ENCODE measurements around the gene EXOC7. TPM values are rescaled to one million over a fixed set of nuclear protein-coding genes. Genes with fewer than 3 reads are reported as not detected.
A peak's percentile ranks its signal among the peaks of the same experiment; 100 is the strongest.

EXOC7 gene
- total and polyA plus RNA-seq, 2 of the 4 experiments (the other 2 are of a cell fraction): 85.9 to 118 TPM

DNA sequence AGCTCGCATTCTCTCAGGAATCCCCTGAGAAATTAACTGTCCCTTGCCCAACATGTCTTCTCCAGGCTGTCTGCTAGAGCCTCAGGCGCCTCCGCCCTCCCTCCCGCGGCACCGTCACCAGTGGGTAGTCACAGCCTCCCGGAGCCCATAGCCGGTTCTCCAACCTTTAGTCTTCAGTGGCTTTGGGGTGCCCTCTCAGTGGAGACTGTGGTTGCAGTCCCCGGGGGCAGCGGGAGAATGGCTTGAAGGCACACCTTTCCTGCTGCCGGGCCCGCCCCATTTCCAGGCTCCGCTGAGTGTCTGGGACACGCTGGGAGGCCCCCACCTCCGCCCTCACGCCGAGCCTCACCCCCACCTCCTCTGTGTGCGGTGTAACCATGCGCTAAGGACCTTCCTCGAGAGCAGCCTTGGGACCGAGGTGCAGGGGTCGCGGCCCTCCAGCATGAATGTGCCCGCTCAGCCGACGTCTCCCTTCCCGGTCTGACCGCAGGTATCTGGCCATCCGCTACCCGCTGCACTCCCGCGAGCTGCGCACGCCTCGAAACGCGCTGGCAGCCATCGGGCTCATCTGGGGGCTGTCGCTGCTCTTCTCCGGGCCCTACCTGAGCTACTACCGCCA, 27.3 kb downstream of the EXOC7 start:
- intact Hi-C loops (cut with micrococcal nuclease) (loop anchor here (10.0 kb wide), 1 partner anchor 171 kb away; the partner anchor contains the start of gene MRPL38), in situ Hi-C loops (cut with MboI; ENCODE audit: low sequenced_read_pairs) (no loop called here), dilution Hi-C loops (cut with HindIII; ENCODE audit: low sequenced_read_pairs, unreplicated experiment) (no loop called here)
- BruUV-seq (replicated peaks): no TSS peak
- Histone ChIP-seq H2AK5ac (ENCODE audit: low read depth, low read length) (no peak overlapping the region), H2AK9ac (replicated peaks; ENCODE audit: low read depth, low read length, poor library complexity) (no peak overlapping the region), H3K27me3 (ENCODE audit: control insufficient read depth, insufficient read depth, low read length) (peaks cover 66% of the 10 kb centered on the region), H4K20me1 (ENCODE audit: insufficient read depth, low read length) (peaks cover 14% of the 10 kb centered on the region), H3K56ac (ENCODE audit: extremely low read depth, insufficient read depth, low read length) (no peak overlapping the region), H3K9ac (ENCODE audit: low read depth, low read length) (no peak overlapping the region), H3K36me3 (ENCODE audit: control insufficient read depth, insufficient read depth, low read length) (no peaks in the 10 kb centered on the region), H3K9me3 (ENCODE audit: control insufficient read depth, insufficient read depth, low read length) (no peaks in the 10 kb centered on the region), H2BK20ac (ENCODE audit: low read depth, low read length) (no peak overlapping the region), H4K8ac (ENCODE audit: low read depth in 2 of 2, low read length in 2 of 2) (no peak overlapping the region), H3K4me1 (ENCODE audit: control insufficient read depth, insufficient read depth, low read length) (peaks cover 3% of the 10 kb centered on the region; the same call in 1 of the 2 replicates), H3K79me1 (ENCODE audit: low read depth in 1 of 2, low read length in 2 of 2) (peaks cover 0 to 14% of the 10 kb centered on the region in 2 experiments; a peak in 2 of 4 replicates), H2BK5ac (ENCODE audit: low read depth, low read length, poor library complexity, severe bottlenecking) (no peak overlapping the region), H4K91ac (ENCODE audit: insufficient read depth, low read depth, low read length) (no peak overlapping the region), H2AFZ (replicated peaks; ENCODE audit: low read length, poor library complexity) (peak overlapping the region; percentile 46), H4K5ac (ENCODE audit: low read depth, low read length) (no peak overlapping the region), H2BK120ac (ENCODE audit: low read depth, low read length) (no peak overlapping the region), H3K9me1 (ENCODE audit: insufficient read depth, low read length) (peaks cover 11% of the 10 kb centered on the region), H3K18ac (ENCODE audit: low read depth, low read length) (no peak overlapping the region), H3K14ac (replicated peaks; ENCODE audit: low read depth, low read length) (no peak overlapping the region), H2BK15ac (ENCODE audit: low read depth, low read length) (no peak overlapping the region), H3K4ac (ENCODE audit: low read depth, low read length) (no peak overlapping the region), H3K4me2 (ENCODE audit: low read depth, low read length) (no peak overlapping the region), H3K23ac (ENCODE audit: low read depth, low read length) (no peak overlapping the region), H3K27ac (ENCODE audit: insufficient read depth, low read length) (no peak overlapping the region), H3K4me3 (ENCODE audit: insufficient read depth, low read depth, low read length) (no peak overlapping the region)
- ChIA-PET POLR2A (ENCODE audit: unreplicated experiment) (no interaction called here), CTCF (no interaction called here)
- DNase-seq (no peak), ATAC-seq (ENCODE audit: low read depth) (no peak)
- 5% methylated on average over 31 of the region's 41 CpGs; no CpG with 5 or more reads in 1 of the 2 experiments for WGBS, 2 experiments (ENCODE audit: extremely low coverage in 2 of 2, insufficient read length in 1 of 2)
- TF ChIP-seq MAZ (IDR thresholded peaks at IDR 0.05; ENCODE audit: borderline replicate concordance, low read depth, low read length): no peak
- no peak for TF ChIP-seq NFE2L2 (IDR thresholded peaks at IDR 0.05; ENCODE audit: low read depth, low read length)
- TF ChIP-seq POLR2A (IDR thresholded peaks at IDR 0.05; ENCODE audit: low read depth, low read length): no peak
- TF ChIP-seq, protein P1, sequence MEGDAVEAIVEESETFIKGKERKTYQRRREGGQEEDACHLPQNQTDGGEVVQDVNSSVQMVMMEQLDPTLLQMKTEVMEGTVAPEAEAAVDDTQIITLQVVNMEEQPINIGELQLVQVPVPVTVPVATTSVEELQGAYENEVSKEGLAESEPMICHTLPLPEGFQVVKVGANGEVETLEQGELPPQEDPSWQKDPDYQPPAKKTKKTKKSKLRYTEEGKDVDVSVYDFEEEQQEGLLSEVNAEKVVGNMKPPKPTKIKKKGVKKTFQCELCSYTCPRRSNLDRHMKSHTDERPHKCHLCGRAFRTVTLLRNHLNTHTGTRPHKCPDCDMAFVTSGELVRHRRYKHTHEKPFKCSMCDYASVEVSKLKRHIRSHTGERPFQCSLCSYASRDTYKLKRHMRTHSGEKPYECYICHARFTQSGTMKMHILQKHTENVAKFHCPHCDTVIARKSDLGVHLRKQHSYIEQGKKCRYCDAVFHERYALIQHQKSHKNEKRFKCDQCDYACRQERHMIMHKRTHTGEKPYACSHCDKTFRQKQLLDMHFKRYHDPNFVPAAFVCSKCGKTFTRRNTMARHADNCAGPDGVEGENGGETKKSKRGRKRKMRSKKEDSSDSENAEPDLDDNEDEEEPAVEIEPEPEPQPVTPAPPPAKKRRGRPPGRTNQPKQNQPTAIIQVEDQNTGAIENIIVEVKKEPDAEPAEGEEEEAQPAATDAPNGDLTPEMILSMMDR (conservative IDR thresholded peaks at IDR 0.05; ENCODE audit: low read depth, low read length): no peak
- no peak for TF ChIP-seq RCOR1 (IDR thresholded peaks at IDR 0.05; ENCODE audit: insufficient replicate concordance, low read length)
- TF ChIP-seq RAD21 (IDR thresholded peaks at IDR 0.05; ENCODE audit: low read length): no peak
- TF ChIP-seq SMC3 (IDR thresholded peaks at IDR 0.05; ENCODE audit: low read depth, low read length): no peak
- TF ChIP-seq MAFK (IDR thresholded peaks at IDR 0.05; ENCODE audit: low read depth, low read length): no peak
- TF ChIP-seq BHLHE40 (IDR thresholded peaks at IDR 0.05; ENCODE audit: low read depth, low read length): no peak
- TF ChIP-seq RFX5 (IDR thresholded peaks at IDR 0.05; ENCODE audit: low read depth, low read length): no peak
- TF ChIP-seq CEBPB (IDR thresholded peaks at IDR 0.05; ENCODE audit: low read depth, low read length): no peak
- TF ChIP-seq CHD1 (IDR thresholded peaks at IDR 0.05; ENCODE audit: low read depth, low read length): no peak

Measured in IMR-90 (cell line).